Fibroblast of the aortic adventitia (primary cell): Measurements from ENCODE around the gene SELENOK. TPM values are rescaled to one million over a fixed set of nuclear protein-coding genes. Genes with fewer than 3 reads are reported as not detected.

ENCODE experiments used
- DNase-seq: peaks from one replicate; pipeline ENCODE4 v3.0.0-alpha.2; 2010; ENCODE audit warnings: low read depth
- H3K4me3 ChIP-seq: 2 replicates; pipeline ENCODE4 v1.5.1; 2011; ENCODE audit warnings: low read depth, mild to moderate bottlenecking, control low read depth, low read length, moderate library complexity
- CTCF ChIP-seq: IDR thresholded peaks from 2 replicates; pipeline ENCODE4 v1.5.1; 2011; ENCODE audit warnings: mild to moderate bottlenecking, low read length, control low read depth, inconsistent platforms; ENCODE audit not compliant: insufficient read depth
- total RNA-seq: library from RNA; depleted of rRNA; stranded (reverse); fragments of >200 nt; gene quantifications from 2 replicates; pipeline ENCODE4 v1.2.3, GENCODE V29; 2012; ENCODE audit warnings: low replicate concordance

Gene SELENOK
- total RNA-seq, 1 donor, result 18.3 TPM

- TF ChIP-seq CTCF, result no peak
- H3K4me3 ChIP-seq, result no peak overlapping the region
- DNase-seq, result no peak
These were observed 55.4 kb downstream of the SELENOK start for GRCh38 chr3:53836084-53836872.

- H3K4me3 ChIP-seq, result no peak overlapping the region
- no peak for TF ChIP-seq CTCF
- no peak for DNase-seq
These were observed 56.4 kb downstream of the SELENOK start for GRCh38 chr3:53835257-53835656.

GRCh38 chr3:53834429-53835095 lies 57.1 kb downstream of the SELENOK start:
- DNase-seq, result no peak
- H3K4me3 ChIP-seq, result no peak overlapping the region
- no peak for TF ChIP-seq CTCF

Other genes starting within 250 kb of the SELENOK start
- gene CHDH, start 45.4 kb downstream of the SELENOK start, total RNA-seq, result 1.3 and 7.9 TPM in 2 replicates
- gene IL17RB, start 45.3 kb downstream of the SELENOK start, total RNA-seq, result 0.81 TPM in 1 of 2 replicates, not detected in the other
- 19.2 and 29.5 TPM in 2 replicates for gene ACTR8, start 9.7 kb downstream of the SELENOK start, total RNA-seq
- gene CACNA2D3, start 230.7 kb upstream of the SELENOK start, total RNA-seq, result 0.45 TPM in 1 of 2 replicates, not detected in the other